MM.1S (cell line): ENCODE measurements around the gene CCL5.

Experiments
- CTCF ChIP-seq: fragments of 300-600 bp; sonication (generic); IDR thresholded peaks from 2 replicates; pipeline ENCODE4 v1.5.1; 2016; ENCODE audit warnings: antibody characterized with exemption, low read length, mixed read lengths
- EZH2phosphoT487 ChIP-seq: fragments of 300-600 bp; sonication (generic); IDR thresholded peaks from 2 replicates; pipeline ENCODE4 v1.6.1; 2018; ENCODE audit warnings: antibody characterized with exemption, low read length

GRCh38 chr17:35900280-35900679, 20.1 kb upstream of the CCL5 start:
- TF ChIP-seq CTCF: no peak
- no peak for TF ChIP-seq EZH2phosphoT487
